ENCODE results near the gene NEK6.
A peak's percentile ranks its signal among the peaks of the same experiment; 100 is the strongest.

Gene NEK6

GRCh38 chr9:124384846-124385245 lies 127.1 kb downstream of the NEK6 start:
- no peak for DNase-seq

DNA sequence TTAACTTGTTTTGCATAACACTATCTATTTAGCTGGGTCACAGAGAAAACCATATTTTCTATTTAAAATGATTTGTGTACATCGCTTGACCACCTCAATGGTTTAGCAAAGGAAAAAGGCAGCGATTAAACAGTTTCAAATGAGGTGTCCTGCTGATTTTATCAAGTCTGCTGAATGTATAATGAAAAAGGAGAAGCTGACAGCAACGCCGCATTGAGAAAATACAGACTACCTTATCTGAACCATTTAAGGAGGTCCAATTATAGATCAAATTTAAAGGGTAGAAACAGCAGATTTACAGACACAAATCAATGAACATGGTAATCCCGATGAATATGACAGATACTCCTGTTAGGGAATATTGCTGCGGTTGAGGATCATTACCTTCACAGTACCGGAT lies 127.9 kb downstream of the NEK6 start:
- no peak for DNase-seq

DNA sequence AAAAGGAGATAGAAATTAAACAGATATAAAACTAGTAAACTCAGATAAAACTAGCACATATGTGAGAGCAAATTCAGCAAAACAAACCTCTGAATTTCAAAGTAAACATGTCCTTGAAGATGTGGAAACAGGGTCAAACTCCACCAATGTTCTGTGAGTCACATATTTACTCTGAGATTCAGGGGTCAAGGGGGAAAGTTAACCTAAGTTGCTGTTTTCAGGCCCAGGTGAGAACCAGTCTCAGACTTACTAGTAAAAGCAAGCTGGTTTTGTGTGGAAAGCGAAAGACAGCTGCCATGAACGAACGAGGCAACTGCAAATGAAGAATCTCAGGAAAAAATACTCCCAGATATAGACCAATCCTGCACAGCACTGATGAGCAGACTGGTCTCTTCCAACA lies 128.5 kb downstream of the NEK6 start:
- DNase-seq: no peak

- no peak for DNase-seq
Observed at GRCh38 chr9:124388275-124389048, 130.7 kb downstream of the NEK6 start.

GRCh38 chr9:124389146-124389939 lies 131.6 kb downstream of the NEK6 start:
- no peak for DNase-seq

- peak; percentile 50 for DNase-seq
Observed at GRCh38 chr9:124390794-124391658, 133.3 kb downstream of the NEK6 start.

DNA sequence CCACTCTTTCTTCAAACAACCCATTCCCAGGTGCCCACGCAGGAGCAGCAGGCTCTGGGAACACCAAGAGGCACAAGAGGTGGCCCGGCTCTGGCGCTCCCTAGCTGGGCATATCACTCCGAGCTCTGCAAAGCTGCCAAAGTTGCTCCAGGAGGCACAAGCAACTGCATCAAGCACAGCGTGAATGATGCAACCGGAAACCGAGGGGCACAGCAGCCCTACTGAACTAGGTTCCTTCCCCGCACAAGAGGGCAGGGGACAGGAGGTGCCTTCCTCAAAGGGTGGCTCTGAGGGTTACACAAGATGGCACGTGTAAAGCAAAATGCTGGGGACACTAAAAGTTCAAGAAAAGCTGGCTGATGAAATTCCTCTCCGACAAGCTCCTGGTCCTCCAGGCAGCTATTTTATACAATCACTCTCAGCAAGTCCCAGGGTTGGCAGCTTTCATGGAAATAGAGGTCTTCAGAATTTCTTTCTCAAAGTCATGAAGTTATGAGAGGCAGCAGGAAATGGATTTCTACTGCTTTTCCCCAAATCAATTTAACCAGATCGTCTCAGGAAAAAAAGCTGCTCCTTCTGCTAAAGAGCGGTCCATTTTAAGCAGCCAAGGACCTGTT lies 134.6 kb downstream of the NEK6 start:
- DNase-seq: no peak

GRCh38 chr9:124392871-124393460 lies 135.2 kb downstream of the NEK6 start:
- no peak for DNase-seq

- DNase-seq: no peak
Observed at GRCh38 chr9:124394167-124394566, 136.4 kb downstream of the NEK6 start.

- no peak for DNase-seq
Observed at GRCh38 chr9:124394596-124394995, 136.8 kb downstream of the NEK6 start.

GRCh38 chr9:124395826-124396225 lies 138.1 kb downstream of the NEK6 start:
- DNase-seq: no peak

DNA sequence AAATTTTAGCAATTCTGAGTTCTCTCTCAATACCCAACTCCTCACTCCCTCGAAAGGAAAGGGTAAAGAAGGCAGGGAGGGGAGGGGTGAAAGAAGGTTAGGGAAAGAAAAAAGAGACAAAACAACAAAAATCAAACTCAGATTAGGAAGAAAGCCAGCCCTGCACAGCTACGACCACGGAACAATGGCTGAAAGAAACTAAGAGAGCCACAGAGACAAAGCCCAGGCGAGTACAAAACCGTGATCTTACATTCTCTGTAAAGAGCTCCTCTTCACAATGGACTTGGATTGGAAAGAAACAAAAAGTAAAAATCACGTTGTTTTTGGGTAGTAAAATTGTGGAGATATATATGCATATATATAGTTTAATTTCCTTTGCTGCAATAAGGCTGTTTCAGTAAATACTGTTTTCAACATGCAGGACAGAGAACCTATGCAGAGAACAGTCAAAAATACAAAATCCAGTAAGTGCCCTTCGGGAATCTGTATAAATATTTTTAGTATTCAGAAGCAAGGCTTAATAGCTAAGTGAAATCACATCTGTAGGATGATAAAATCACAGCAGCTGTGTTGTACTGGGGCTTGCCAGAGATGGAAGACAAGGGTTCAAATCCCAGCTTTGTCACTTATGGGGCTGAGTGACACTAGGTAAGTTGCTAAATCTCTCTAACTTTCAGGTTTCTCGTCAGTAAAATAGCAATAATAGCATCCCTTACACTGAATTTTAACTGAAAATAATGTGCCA lies 140.6 kb downstream of the NEK6 start:
- DNase-seq: no peak

GRCh38 chr9:124399323-124399967 lies 141.7 kb downstream of the NEK6 start:
- no peak for DNase-seq

DNA sequence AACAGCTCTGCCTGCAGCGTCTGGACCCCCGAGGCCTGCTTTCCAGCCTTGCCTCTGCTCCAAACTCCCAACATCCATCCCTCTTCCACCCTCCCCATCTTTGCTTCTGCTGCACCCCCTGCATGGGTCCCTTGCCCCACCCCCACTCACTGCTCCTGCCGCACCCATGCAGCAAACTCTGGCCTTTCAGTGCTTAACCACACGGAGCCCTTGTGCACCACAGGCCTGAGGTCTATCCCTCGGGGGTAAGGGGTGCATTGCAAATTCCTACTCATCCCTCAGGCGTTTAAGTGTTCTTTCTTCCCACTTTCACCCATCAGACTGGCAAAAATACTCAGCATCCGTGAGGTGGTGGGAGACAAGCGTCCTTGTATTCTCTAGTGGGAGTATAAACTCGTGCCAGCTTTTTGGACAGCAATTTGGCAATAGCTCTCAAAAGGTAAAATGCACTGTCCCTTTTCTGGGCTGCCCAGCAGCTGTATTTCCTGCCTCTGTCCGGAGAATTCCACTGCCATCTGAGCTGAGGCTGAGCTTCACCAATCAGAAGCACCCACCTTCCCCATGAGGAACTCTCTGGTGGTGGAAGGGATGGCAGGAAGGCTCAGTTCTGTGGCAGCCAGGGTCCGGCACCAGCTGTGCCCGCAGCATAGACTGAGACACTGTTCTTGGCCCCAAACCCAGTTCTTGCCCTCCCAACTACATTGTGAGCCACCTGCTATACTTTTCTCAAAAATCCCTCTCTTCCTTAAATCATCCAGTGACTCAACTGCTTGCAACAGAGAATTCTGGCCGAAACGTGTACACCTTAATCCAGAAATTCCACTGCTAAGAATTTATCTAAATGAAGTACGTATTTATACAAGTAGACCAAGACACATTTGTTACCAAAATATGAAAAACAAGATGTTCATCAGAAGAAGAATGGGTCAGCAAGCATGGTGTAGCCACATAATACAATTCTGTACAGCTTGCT lies 142.5 kb downstream of the NEK6 start:
- no peak for DNase-seq

Data from NCI-H2227 treated with DMSO at 0.1 percent for 48 hours (cell line).